ENCODE data around the gene TEX13C. TPM values are rescaled to one million over a fixed set of nuclear protein-coding genes. Genes with fewer than 3 reads are reported as not detected.

Gene TEX13C
- total RNA-seq, 1 experiment from 2014 or later, result 0.24 TPM

DNA sequence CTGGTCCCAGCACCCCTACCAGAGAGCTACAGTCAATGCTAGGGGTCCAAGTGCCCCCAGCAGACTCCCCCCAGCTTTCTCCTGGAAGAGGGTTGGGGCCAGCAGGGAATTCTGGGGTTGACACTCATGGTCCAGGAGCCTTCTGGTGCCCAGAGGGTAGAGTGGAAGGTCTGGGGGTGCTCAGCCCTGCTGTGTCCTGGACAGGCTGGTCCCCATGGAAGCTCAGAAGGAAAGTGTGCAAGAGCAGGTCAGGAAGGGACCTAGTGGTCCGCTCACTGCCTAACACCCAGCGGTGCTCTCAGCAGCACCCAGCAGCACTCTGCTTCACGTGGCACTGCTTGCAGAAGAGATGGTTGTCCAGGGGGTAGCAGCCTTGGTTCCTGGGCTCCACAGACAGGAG lies 6.9 kb downstream of the TEX13C start:
- TF ChIP-seq, protein P1, sequence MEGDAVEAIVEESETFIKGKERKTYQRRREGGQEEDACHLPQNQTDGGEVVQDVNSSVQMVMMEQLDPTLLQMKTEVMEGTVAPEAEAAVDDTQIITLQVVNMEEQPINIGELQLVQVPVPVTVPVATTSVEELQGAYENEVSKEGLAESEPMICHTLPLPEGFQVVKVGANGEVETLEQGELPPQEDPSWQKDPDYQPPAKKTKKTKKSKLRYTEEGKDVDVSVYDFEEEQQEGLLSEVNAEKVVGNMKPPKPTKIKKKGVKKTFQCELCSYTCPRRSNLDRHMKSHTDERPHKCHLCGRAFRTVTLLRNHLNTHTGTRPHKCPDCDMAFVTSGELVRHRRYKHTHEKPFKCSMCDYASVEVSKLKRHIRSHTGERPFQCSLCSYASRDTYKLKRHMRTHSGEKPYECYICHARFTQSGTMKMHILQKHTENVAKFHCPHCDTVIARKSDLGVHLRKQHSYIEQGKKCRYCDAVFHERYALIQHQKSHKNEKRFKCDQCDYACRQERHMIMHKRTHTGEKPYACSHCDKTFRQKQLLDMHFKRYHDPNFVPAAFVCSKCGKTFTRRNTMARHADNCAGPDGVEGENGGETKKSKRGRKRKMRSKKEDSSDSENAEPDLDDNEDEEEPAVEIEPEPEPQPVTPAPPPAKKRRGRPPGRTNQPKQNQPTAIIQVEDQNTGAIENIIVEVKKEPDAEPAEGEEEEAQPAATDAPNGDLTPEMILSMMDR (conservative IDR thresholded peaks at IDR 0.05), result no peak
- Histone ChIP-seq H3K56ac (ENCODE audit: insufficient read length, low read depth, low read length) (no peak overlapping the region), H4K20me1 (ENCODE audit: control insufficient read depth, insufficient read depth, insufficient read length) (no peaks in the 10 kb centered on the region), H4K91ac (ENCODE audit: insufficient read length, low read depth, low read length) (no peak overlapping the region), H2BK5ac (ENCODE audit: insufficient read length, low read length) (no peak overlapping the region), H3K9ac (ENCODE audit: extremely low read depth, insufficient read length, low read length) (no peak overlapping the region), H3T11ph (ENCODE audit: low read length) (no peak overlapping the region), H3K23me2 (ENCODE audit: insufficient read length, low read depth, low read length, poor library complexity, severe bottlenecking) (no peaks in the 10 kb centered on the region), H4K5ac (ENCODE audit: insufficient read length, low read depth, low read length) (no peak overlapping the region), H4K8ac (replicated peaks; ENCODE audit: insufficient read length, low read depth, low read length) (no peak overlapping the region), H3K9me3 (ENCODE audit: control insufficient read depth, low read depth, low read length) (no peaks in the 10 kb centered on the region), H2BK120ac (ENCODE audit: low read depth, low read length, poor library complexity, severe bottlenecking) (no peak overlapping the region), H3K79me1 (ENCODE audit: insufficient read depth, low read depth, low read length, poor library complexity, severe bottlenecking) (no peaks in the 10 kb centered on the region), H2BK15ac (ENCODE audit: low read depth, low read length) (no peak overlapping the region), H2BK12ac (ENCODE audit: insufficient read length, low read depth, low read length) (no peak overlapping the region), H3K27me3 (ENCODE audit: insufficient read depth, low read length) (no peaks in the 10 kb centered on the region), H3K4me1 (ENCODE audit: insufficient read depth, low read length) (no peaks in the 10 kb centered on the region), H3K4ac (ENCODE audit: low read depth, low read length) (no peak overlapping the region), H2AFZ (ENCODE audit: low read length) (no peak overlapping the region), H3K27ac (ENCODE audit: insufficient read length, low read depth, low read length) (no peak overlapping the region), H3K79me2 (ENCODE audit: insufficient read depth, low read length) (no peaks in the 10 kb centered on the region), H2BK20ac (ENCODE audit: low read depth, low read length, poor library complexity, severe bottlenecking) (no peak overlapping the region), H3K23ac (ENCODE audit: insufficient read length, low read depth, low read length) (no peak overlapping the region), H2AK5ac (ENCODE audit: insufficient read length, low read length) (no peak overlapping the region), H3K14ac (ENCODE audit: insufficient read depth, low read length) (no peak overlapping the region), H3K18ac (ENCODE audit: insufficient read length, low read depth, low read length) (no peak overlapping the region), H3K4me2 (ENCODE audit: insufficient read depth, insufficient read length, low read length) (no peak overlapping the region)
- Mint-ChIP-seq H3K27me3 (ENCODE audit: low read depth) (peaks cover 3% of the 10 kb centered on the region; the same call in 1 of the 2 replicates), H3K4me3 (no peak overlapping the region), H3K27ac (no peak overlapping the region), H3K9me3 (peaks cover 2 to 9% of the 10 kb centered on the region in 2 experiments; a peak in 3 of 5 replicates), H3K4me1 (no peaks in the 10 kb centered on the region), H3K36me3 (ENCODE audit: insufficient read depth in 1 of 3, low read depth in 3 of 3) (no peaks in the 10 kb centered on the region; a peak in 1 of 7 replicates)
- no CpG with 5 or more reads among the region's 3 CpGs for whole genome bisulfite sequencing (ENCODE audit: extremely low coverage, insufficient read length, low lambda C conversion rate)
- DNase-seq, result no peak

Measured in H9 (cell line).